Epithelial cell of esophagus (primary cell): ENCODE measurements around the gene SSR2.

ENCODE experiments used
- DNase-seq: peaks from one replicate; pipeline ENCODE4 v3.0.0; 2010; ENCODE audit warnings: low read depth
- H3K4me3 ChIP-seq: 2 replicates; pipeline ENCODE4 v1.5.1; 2011; ENCODE audit warnings: mild to moderate bottlenecking, low read length, control low read depth
- CTCF ChIP-seq: IDR thresholded peaks from 2 replicates; pipeline ENCODE4 v1.5.1; 2011; ENCODE audit warnings: low read depth, mild to moderate bottlenecking, low read length, control low read depth, inconsistent platforms; ENCODE audit not compliant: insufficient read depth; ENCODE audit errors: missing control alignments

SSR2 gene

GRCh38 chr1:156064615-156065014 lies 43.9 kb upstream of the SSR2 start:
- no peak for TF ChIP-seq CTCF
- peak; percentile 30 for DNase-seq
- H3K4me3 ChIP-seq = no peak overlapping the region

- no peak for TF ChIP-seq CTCF
- H3K4me3 ChIP-seq = no peak overlapping the region
- DNase-seq = no peak
Measured at GRCh38 chr1:156063997-156064285, 43.2 kb upstream of the SSR2 start.

- TF ChIP-seq CTCF = no peak
- DNase-seq = peak; percentile 66
- peak overlapping the region; percentile 94 for H3K4me3 ChIP-seq
Measured at GRCh38 chr1:156062189-156062588, 41.4 kb upstream of the SSR2 start.

- peak; percentile 94 for DNase-seq
- no peak for TF ChIP-seq CTCF
- peak within 1 kb of the TSS; percentile 94 for H3K4me3 ChIP-seq
Measured at GRCh38 chr1:156060937-156061636, 40.3 kb upstream of the SSR2 start, which contains the start of gene RAB25. TSS of gene RAB25 (plus strand) at chr1:156061160. CDS start at chr1:156061401, 241 bp downstream.

GRCh38 chr1:156056326-156056849 lies 35.6 kb upstream of the SSR2 start:
- no peak for TF ChIP-seq CTCF
- no peak for DNase-seq
- H3K4me3 ChIP-seq = no peak overlapping the region

- H3K4me3 ChIP-seq = peak overlapping the region; percentile 95
- no peak for TF ChIP-seq CTCF
- no peak for DNase-seq
Measured at GRCh38 chr1:156055281-156056048, 34.7 kb upstream of the SSR2 start.
